Colonic mucosa (tissue), 4 donors: Measurements from ENCODE around the gene OR3A2. TPM values are rescaled to one million over a fixed set of nuclear protein-coding genes. Genes with fewer than 3 reads are reported as not detected.
"Not testable (repeated sequence)": the region's sequence is repeated elsewhere in the genome, so short reads cannot be mapped to it uniquely, and the experiment has no call there.

Source experiments
- DNase-seq: peaks from one replicate; pipeline ENCODE4 v3.0.0-alpha.2; 2020
- H3K27ac ChIP-seq: fragments of 200-600 bp; one replicate; pipeline ENCODE4 v1.8.0; 2021
- H3K27me3 ChIP-seq: fragments of 200-600 bp; one replicate; pipeline ENCODE4 v1.8.0; 2021
- H3K36me3 ChIP-seq: fragments of 200-600 bp; one replicate; pipeline ENCODE4 v1.8.0; 2021
- H3K4me1 ChIP-seq: fragments of 200-600 bp; one replicate; pipeline ENCODE4 v1.8.0; 2021; ENCODE audit warnings: mild to moderate bottlenecking
- H3K4me3 ChIP-seq: fragments of 200-600 bp; one replicate; pipeline ENCODE4 v1.8.0; 2021
- H3K9ac ChIP-seq, 2 donors: one replicate each; pipeline ENCODE4 v1.7.0; 2013; ENCODE audit warnings: control low read depth in 2 of 2, low read depth in 2 of 2, low read length in 2 of 2
- H3K9me3 ChIP-seq: fragments of 200-600 bp; one replicate; pipeline ENCODE4 v1.8.0; 2021
- intact Hi-C: fragments of 100-400 bp; cut with DNase I; formaldehyde crosslinking; loops from one replicate; pipeline ENCODE4 v1.14.1; 2022
- total RNA-seq, 2 donors: library from RNA; stranded (reverse); fragmentation: NEBNext Ultra II Directional in 1 of 2; extraction: Animal tissue kit (Norgen Biotek cat#: 25700) in 1 of 2; gene quantifications; one replicate each; pipeline ENCODE4 v1.2.1, GENCODE V29; 2021
- TF ChIP-seq, protein P1 (sequence below): fragments of 200-600 bp; IDR thresholded peaks from one replicate; pipeline ENCODE4 v1.8.0; 2022; ENCODE audit warnings: antibody characterized with exemption, mild to moderate bottlenecking
- donor health status: healthy.
- donor health status: DM: no; HTN: no; CAD: no.
- donor health status: DM: no; HTN: no; CAD: no.

Gene OR3A2
- total RNA-seq, 2 donors from 2014 or later: not detected

DNA sequence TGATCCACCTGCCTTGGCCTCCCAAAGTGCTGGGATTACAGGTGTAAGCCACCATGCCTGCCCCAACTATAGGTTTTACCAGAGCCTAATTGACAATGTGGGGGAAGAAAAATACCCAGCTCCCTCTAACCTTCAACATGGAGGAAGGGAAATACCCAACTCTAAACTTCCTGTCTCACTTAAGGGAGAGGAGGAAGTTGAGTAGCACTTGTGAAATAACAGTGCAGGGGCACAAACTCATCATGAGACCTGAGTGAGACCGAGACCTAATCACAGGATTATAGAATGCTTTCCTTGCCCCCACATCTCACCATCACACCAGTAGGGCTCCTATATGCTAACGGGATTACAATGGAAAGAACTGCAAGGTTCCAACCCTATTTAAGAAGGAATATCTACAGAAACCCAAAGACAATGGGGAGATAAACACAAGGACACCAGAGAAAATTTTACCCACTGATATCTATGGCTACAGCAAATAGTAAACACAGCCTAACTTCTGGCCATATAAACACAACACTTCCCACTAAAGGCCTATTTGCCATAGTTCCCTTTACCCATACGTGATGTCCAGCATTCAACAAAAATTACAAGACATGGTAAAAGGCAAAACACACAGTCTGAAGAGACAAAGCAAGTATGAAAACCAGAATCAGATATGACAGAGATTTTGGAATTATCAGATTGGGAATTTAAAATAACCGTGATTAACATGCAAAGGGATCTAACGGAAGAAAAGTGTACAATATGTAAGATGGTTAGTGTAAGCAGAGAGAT, 114.8 kb downstream of the OR3A2 start:
- TF ChIP-seq, protein P1, sequence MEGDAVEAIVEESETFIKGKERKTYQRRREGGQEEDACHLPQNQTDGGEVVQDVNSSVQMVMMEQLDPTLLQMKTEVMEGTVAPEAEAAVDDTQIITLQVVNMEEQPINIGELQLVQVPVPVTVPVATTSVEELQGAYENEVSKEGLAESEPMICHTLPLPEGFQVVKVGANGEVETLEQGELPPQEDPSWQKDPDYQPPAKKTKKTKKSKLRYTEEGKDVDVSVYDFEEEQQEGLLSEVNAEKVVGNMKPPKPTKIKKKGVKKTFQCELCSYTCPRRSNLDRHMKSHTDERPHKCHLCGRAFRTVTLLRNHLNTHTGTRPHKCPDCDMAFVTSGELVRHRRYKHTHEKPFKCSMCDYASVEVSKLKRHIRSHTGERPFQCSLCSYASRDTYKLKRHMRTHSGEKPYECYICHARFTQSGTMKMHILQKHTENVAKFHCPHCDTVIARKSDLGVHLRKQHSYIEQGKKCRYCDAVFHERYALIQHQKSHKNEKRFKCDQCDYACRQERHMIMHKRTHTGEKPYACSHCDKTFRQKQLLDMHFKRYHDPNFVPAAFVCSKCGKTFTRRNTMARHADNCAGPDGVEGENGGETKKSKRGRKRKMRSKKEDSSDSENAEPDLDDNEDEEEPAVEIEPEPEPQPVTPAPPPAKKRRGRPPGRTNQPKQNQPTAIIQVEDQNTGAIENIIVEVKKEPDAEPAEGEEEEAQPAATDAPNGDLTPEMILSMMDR: no peak
- Histone ChIP-seq H3K9ac (no peak overlapping the region), H3K36me3 (no peaks in the 10 kb centered on the region), H3K4me1 (no peaks in the 10 kb centered on the region), H3K27me3 (no peaks in the 10 kb centered on the region), H3K9me3 (no peaks in the 10 kb centered on the region), H3K4me3 (no peak overlapping the region), H3K27ac (no peak overlapping the region)
- intact Hi-C loops: no loop called here
- DNase-seq: no peak

DNA sequence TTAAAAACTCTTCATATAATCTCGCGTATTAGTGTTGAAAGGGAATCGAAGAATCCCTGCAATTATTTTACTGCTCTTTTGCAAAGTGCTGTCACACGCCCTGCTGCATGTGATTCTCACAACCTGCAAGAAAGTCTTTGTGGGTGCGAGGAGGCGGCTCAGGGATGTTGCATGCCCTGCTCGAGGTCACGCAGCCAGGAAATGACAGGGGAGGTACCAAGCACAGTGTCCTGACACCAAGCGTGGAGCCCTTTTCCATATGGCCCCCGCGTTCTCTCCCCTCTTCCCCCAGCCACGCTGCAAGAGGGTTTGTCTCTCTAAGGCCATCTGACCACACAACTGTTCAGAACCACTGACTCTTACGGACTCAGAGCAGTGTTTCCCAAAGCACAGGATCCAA, 125.5 kb downstream of the OR3A2 start:
- Histone ChIP-seq H3K4me1 (no peaks in the 10 kb centered on the region), H3K36me3 (no peaks in the 10 kb centered on the region), H3K9ac (no peak overlapping the region), H3K27ac (no peak overlapping the region), H3K27me3 (no peaks in the 10 kb centered on the region), H3K9me3 (no peaks in the 10 kb centered on the region), H3K4me3 (no peak overlapping the region)
- no peak for DNase-seq
- intact Hi-C loops: no loop called here
- TF ChIP-seq, protein P1: no peak

DNA sequence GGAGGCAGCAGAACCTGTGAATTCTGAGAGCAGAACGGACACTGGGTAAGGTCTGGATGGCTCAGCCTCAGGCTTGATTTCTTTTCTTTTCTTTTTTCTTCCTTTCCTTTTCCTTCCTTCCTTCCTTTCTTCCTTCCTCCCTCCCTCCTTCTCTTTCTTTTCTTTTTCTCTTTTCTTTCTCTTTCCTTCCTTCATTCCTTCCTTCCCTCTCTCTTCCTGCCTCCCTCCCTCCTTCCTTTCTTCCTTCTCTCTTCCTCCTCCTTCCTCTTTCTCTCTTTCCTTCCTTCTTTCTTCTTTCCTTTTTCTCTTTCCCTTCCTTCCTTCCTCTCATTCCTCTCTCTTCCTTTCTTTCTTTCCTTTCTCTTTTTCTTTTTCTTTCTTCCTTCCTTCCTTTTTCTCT, 125.9 kb downstream of the OR3A2 start:
- TF ChIP-seq, protein P1: no peak
- Histone ChIP-seq H3K27ac (no peak overlapping the region), H3K4me1 (no peaks in the 10 kb centered on the region), H3K9me3 (no peaks in the 10 kb centered on the region), H3K9ac (no peak overlapping the region), H3K27me3 (no peaks in the 10 kb centered on the region), H3K4me3 (no peak overlapping the region), H3K36me3 (no peaks in the 10 kb centered on the region)
- no peak for DNase-seq
- intact Hi-C loops: no loop called here

DNA sequence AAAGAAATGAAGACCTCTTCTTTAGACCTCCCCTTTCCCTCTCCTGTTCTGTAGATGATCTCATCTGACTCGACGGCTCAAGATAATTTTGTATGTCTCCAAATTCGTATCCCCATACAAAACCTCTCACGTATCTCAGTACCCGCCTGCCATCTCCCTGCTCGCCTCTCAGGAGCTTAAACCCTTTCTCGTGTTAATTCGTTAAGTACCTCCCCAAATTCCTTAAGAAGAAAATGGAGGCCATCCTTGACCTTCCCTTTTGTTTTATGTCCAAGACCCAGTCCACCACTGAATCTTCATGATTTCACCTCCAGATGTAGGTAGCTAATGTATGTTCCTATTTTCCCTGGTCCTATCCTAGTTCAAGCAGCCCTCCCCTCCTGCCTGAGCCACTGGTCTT, 129.5 kb downstream of the OR3A2 start:
- Histone ChIP-seq H3K36me3 (no peaks in the 10 kb centered on the region), H3K9me3 (no peaks in the 10 kb centered on the region), H3K27ac (no peak overlapping the region), H3K27me3 (no peaks in the 10 kb centered on the region), H3K9ac (no peak overlapping the region), H3K4me1 (no peaks in the 10 kb centered on the region), H3K4me3 (no peak overlapping the region)
- intact Hi-C loops: no loop called here
- TF ChIP-seq, protein P1: no peak
- DNase-seq: no peak

- H3K9me3 ChIP-seq, H3K4me3 ChIP-seq, H3K4me1 ChIP-seq, DNase-seq, intact Hi-C loops, H3K27me3 ChIP-seq, H3K9ac ChIP-seq, H3K27ac ChIP-seq, H3K36me3 ChIP-seq: not testable (repeated sequence)
These were observed 137.1 kb downstream of the OR3A2 start for GRCh38 chr17:3249013-3249412.

DNA sequence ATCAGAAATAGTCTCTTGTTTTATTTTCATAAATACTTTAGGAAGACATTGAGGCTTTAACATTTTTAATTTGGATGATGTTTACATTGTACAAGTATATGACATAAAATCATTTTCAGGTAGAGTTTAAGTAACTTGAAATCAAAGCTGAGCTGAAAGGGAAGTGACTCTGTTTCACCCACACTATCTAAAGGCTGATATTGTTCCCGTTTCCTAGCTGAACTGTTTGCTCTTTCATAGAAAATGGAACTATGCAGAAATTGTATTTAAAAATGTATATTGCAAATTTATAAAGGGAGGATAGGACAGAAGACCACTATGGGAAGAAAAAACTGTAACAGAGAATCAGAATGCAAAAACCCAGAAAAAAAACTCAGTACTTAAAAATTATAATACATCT, 141.3 kb downstream of the OR3A2 start:
- DNase-seq: not testable (repeated sequence)

DNA sequence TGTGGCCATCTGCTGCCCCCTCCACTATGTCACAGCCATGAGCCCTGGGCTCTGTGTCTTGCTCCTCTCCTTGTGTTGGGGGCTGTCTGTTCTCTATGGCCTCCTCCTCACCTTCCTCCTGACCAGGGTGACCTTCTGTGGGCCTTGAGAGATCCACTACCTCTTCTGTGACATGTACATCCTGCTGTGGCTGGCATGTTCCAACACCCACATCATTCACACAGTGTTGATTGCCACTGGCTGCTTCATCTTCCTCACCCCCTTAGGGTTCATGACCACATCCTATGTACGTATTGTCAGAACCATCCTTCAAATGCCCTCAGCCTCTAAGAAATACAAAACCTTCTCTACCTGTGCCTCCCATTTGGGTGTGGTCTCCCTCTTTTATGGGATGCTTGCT, 145.1 kb downstream of the OR3A2 start:
- H3K9me3 ChIP-seq, H3K27me3 ChIP-seq, DNase-seq, H3K36me3 ChIP-seq, H3K9ac ChIP-seq, intact Hi-C loops, H3K4me1 ChIP-seq, H3K4me3 ChIP-seq, H3K27ac ChIP-seq: not testable (repeated sequence)

More for the DNA sequence above, 141.3 kb downstream of the OR3A2 start:
- H3K27ac ChIP-seq, H3K9ac ChIP-seq, H3K27me3 ChIP-seq, H3K4me3 ChIP-seq, intact Hi-C loops, H3K9me3 ChIP-seq, H3K36me3 ChIP-seq, H3K4me1 ChIP-seq: not testable (repeated sequence)

GRCh38 chr17:3238685-3239084, 147.4 kb downstream of the OR3A2 start:
- H3K4me1 ChIP-seq, H3K27ac ChIP-seq, H3K36me3 ChIP-seq, H3K9me3 ChIP-seq, H3K9ac ChIP-seq, H3K27me3 ChIP-seq, H3K4me3 ChIP-seq, DNase-seq, intact Hi-C loops: not testable (repeated sequence)

- H3K4me3 ChIP-seq, H3K27me3 ChIP-seq, H3K27ac ChIP-seq, H3K9ac ChIP-seq, H3K4me1 ChIP-seq, H3K36me3 ChIP-seq, intact Hi-C loops, DNase-seq, H3K9me3 ChIP-seq: not testable (repeated sequence)
These were observed 153.8 kb downstream of the OR3A2 start for GRCh38 chr17:3232300-3232699.
